NCI-H2196 treated with DMSO at 0.1 percent for 48 hours (cell line): ENCODE measurements around the gene GSE1.

Source experiments
- DNase-seq: peaks from one replicate; lab custom pipeline; 2025; ENCODE audit not compliant: unreplicated experiment; lab: John Stamatoyannopoulos, UW

Gene GSE1

DNA sequence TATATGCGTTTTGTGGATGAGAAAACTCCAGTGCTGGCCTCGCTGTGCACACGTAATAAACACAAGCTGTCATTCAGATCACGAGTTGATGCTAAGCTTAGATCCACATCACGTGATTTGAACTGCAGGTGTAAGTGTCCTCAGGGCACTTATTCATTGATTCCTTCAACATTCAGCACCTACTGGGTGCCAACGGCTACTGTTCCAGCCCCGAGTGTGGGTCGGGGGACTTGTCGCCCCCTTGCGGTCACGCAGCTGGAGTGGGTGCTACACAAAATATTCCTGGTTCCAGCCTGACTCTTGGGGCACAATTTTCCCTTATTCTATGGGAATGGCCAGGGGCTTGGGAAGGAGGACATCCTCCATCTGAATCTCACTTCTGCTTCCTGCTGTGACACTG is 105.6 kb downstream of the GSE1 start:
- no peak for DNase-seq

GRCh38 chr16:85719605-85720301 is 106.6 kb downstream of the GSE1 start:
- no peak for DNase-seq

DNA sequence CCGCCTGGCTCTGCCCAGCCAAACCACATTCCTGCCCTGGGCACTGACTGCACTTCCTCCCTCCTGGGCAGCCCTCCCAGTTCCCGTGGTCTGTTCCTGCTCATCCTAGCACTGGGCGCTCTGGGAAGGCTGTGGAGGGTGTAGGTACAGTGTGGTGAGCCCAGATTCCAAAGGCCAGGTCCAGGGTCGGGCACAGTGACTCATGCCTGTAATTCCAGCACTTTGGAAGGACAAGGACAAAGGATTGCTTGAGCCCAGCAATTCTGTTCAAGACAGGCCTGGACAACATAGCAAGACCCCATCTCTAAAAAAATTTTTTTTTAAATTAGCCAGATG is 107.1 kb downstream of the GSE1 start:
- no peak for DNase-seq

DNA sequence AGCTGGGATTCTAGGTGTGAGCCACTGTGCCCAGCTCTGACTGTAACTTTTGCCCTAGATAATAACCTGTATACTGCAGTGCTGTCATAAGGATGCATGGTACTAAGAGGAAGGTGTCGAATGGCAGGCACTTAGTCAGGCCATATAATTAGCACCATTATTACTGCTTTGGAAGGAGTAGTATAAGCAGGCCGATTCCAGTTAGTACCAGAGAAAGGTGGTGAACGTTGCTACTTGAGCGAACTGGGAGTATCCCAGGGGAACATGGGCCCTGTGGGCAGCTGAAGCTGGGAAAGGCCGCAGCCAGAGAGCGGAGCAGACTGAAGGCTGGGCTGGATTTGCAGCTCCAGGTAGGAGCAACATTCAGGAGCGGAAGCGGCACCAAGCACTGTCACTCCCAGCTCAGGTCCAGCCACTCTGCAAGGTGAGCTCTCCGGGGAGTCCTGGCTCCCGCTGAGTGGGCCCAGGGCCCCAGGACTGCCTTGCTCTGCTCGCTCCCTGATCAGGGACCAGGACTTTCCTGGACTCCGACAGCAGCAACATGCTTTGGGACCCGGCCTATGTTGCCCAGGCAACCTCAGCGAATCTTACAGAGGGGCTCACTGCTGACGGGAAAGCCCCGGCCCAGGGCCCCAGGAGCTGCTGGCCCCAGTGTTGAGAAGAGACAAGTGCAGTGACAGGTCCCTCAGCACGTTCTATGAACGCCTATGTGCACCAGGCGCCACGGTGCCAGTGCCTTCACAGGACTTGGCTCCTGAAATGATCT is 109.2 kb downstream of the GSE1 start:
- DNase-seq = no peak

GRCh38 chr16:85724126-85724879 is 111.2 kb downstream of the GSE1 start:
- no peak for DNase-seq

- no peak for DNase-seq
These were observed 111.8 kb downstream of the GSE1 start for GRCh38 chr16:85724936-85725335.
